ENCODE data around the gene ZNF77. TPM values are rescaled to one million over a fixed set of nuclear protein-coding genes. Genes with fewer than 3 reads are reported as not detected.

ZNF77 gene
- total and polyA plus RNA-seq, 2 donors (not counting 1 experiment from before 2014, with no cell fraction given), result 4.0 to 6.4 TPM

GRCh38 chr19:2982983-2983350 is 38.2 kb upstream of the ZNF77 start:
- Mint-ChIP-seq H3K27ac (no peak overlapping the region), H3K9me3 (ENCODE audit: insufficient read depth) (no peaks in the 10 kb centered on the region), H3K4me1 (peaks cover 13% of the 10 kb centered on the region), H3K27me3 (peaks cover 9% of the 10 kb centered on the region), H3K4me3 (peak overlapping the region; percentile 47)
- Histone ChIP-seq H3K9ac (ENCODE audit: low read length) (no peak overlapping the region), H2AFZ (ENCODE audit: insufficient read depth, low read depth, low read length, poor library complexity, severe bottlenecking) (no peak overlapping the region), H3K4me2 (replicated peaks; ENCODE audit: low read depth, low read length, poor library complexity, severe bottlenecking) (peak overlapping the region; percentile 69), H3K36me3 (replicated peaks in 1 of 2; ENCODE audit: control extremely low read depth in 1 of 2, control insufficient read depth in 1 of 2, extremely low read depth in 1 of 2, insufficient read depth in 2 of 2, low read length in 1 of 2) (no peaks in the 10 kb centered on the region), H3K9me3 (ENCODE audit: control extremely low read depth in 1 of 3, control insufficient read depth in 2 of 3, insufficient read depth in 1 of 3, low read length in 2 of 3) (no peaks in the 10 kb centered on the region), H3K27ac (ENCODE audit: low read length in 2 of 2) (no peak overlapping the region), H4K20me1 (ENCODE audit: control insufficient read depth, insufficient read depth, low read length, poor library complexity, severe bottlenecking) (no peaks in the 10 kb centered on the region), H3K4me3 (ENCODE audit: control extremely low read depth in 1 of 5, extremely low read depth in 1 of 5, insufficient read depth in 1 of 5, low read depth in 2 of 5, low read length in 4 of 5) (no peak overlapping the region), H3K27me3 (replicated peaks in 1 of 4; ENCODE audit: control extremely low read depth in 1 of 4, control insufficient read depth in 3 of 4, insufficient read depth in 4 of 4, low read length in 3 of 4) (peaks cover 0 to 15% (median 2%) of the 10 kb centered on the region in 4 experiments), H3K4me1 (ENCODE audit: control insufficient read depth in 2 of 2, insufficient read depth in 2 of 2, low read length in 2 of 2) (peaks cover 14 to 24% of the 10 kb centered on the region in 2 donors), H3K79me2 (ENCODE audit: control insufficient read depth, insufficient read depth, low read length) (no peaks in the 10 kb centered on the region)
- ChIA-PET POLR2A (no interaction called here), CTCF (no interaction called here)
- intact Hi-C loops (cut with micrococcal nuclease), result no loop called here
- WGBS (ENCODE audit: insufficient coverage), result 16% methylated on average over 9 of the region's 10 CpGs
- ATAC-seq (ENCODE audit: low read depth) (no peak), DNase-seq (no peak)
- TF ChIP-seq EZH2 (IDR thresholded peaks at IDR 0.05; ENCODE audit: borderline replicate concordance, insufficient read depth, low read depth, low read length, poor library complexity, severe bottlenecking), result no peak
- TF ChIP-seq, protein P1, sequence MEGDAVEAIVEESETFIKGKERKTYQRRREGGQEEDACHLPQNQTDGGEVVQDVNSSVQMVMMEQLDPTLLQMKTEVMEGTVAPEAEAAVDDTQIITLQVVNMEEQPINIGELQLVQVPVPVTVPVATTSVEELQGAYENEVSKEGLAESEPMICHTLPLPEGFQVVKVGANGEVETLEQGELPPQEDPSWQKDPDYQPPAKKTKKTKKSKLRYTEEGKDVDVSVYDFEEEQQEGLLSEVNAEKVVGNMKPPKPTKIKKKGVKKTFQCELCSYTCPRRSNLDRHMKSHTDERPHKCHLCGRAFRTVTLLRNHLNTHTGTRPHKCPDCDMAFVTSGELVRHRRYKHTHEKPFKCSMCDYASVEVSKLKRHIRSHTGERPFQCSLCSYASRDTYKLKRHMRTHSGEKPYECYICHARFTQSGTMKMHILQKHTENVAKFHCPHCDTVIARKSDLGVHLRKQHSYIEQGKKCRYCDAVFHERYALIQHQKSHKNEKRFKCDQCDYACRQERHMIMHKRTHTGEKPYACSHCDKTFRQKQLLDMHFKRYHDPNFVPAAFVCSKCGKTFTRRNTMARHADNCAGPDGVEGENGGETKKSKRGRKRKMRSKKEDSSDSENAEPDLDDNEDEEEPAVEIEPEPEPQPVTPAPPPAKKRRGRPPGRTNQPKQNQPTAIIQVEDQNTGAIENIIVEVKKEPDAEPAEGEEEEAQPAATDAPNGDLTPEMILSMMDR (IDR thresholded peaks at IDR 0.05), result no peak

DNA sequence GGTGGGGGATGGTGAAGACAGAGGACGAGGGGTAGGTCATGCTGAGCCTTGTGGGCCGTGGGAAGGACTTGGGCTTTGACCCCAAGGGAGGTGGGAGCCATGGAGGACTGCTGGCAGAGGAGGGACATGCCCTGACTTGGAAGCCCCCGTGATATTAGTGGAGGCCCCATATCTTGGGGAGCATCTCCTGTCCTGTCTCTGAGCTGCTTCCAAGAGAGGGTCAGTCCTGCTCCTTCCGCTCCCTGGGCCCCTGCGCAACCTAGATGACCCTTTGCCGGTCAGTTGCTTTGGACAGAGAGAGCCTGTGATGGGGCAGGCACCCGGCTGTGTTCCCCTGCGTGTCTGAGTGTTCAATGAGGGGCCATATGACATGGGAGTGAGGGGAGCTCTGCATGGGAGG is 37.8 kb upstream of the ZNF77 start:
- WGBS (ENCODE audit: insufficient coverage), result 80% methylated on average over 8 of the region's 8 CpGs
- Histone ChIP-seq H3K27me3 (replicated peaks in 1 of 4; ENCODE audit: control extremely low read depth in 1 of 4, control insufficient read depth in 3 of 4, insufficient read depth in 4 of 4, low read length in 3 of 4) (peaks cover 0 to 13% (median 2%) of the 10 kb centered on the region in 4 experiments), H3K4me3 (ENCODE audit: control extremely low read depth in 1 of 5, extremely low read depth in 1 of 5, insufficient read depth in 1 of 5, low read depth in 2 of 5, low read length in 4 of 5) (no peak overlapping the region), H3K9ac (ENCODE audit: low read length) (no peak overlapping the region), H3K4me1 (ENCODE audit: control insufficient read depth in 2 of 2, insufficient read depth in 2 of 2, low read length in 2 of 2) (peaks cover 14 to 28% of the 10 kb centered on the region in 2 donors), H3K27ac (ENCODE audit: low read length in 2 of 2) (no peak overlapping the region), H3K4me2 (replicated peaks; ENCODE audit: low read depth, low read length, poor library complexity, severe bottlenecking) (no peak overlapping the region), H4K20me1 (ENCODE audit: control insufficient read depth, insufficient read depth, low read length, poor library complexity, severe bottlenecking) (no peaks in the 10 kb centered on the region), H3K9me3 (ENCODE audit: control extremely low read depth in 1 of 3, control insufficient read depth in 2 of 3, insufficient read depth in 1 of 3, low read length in 2 of 3) (peaks cover 0 to 3% (median 0%) of the 10 kb centered on the region in 3 donors), H2AFZ (ENCODE audit: insufficient read depth, low read depth, low read length, poor library complexity, severe bottlenecking) (no peak overlapping the region), H3K36me3 (replicated peaks in 1 of 2; ENCODE audit: control extremely low read depth in 1 of 2, control insufficient read depth in 1 of 2, extremely low read depth in 1 of 2, insufficient read depth in 2 of 2, low read length in 1 of 2) (no peaks in the 10 kb centered on the region), H3K79me2 (ENCODE audit: control insufficient read depth, insufficient read depth, low read length) (no peaks in the 10 kb centered on the region)
- Mint-ChIP-seq H3K27ac (no peak overlapping the region), H3K4me3 (no peak overlapping the region), H3K27me3 (peaks cover 9% of the 10 kb centered on the region), H3K4me1 (peaks cover 15% of the 10 kb centered on the region), H3K9me3 (ENCODE audit: insufficient read depth) (no peaks in the 10 kb centered on the region)
- DNase-seq (no peak), ATAC-seq (ENCODE audit: low read depth) (no peak)
- CTCF ChIA-PET, result no interaction called here
- POLR2A ChIA-PET, result no interaction called here
- intact Hi-C loops (cut with micrococcal nuclease), result no loop called here
- TF ChIP-seq, protein P1 (IDR thresholded peaks at IDR 0.05), result no peak
- TF ChIP-seq EZH2 (IDR thresholded peaks at IDR 0.05; ENCODE audit: borderline replicate concordance, insufficient read depth, low read depth, low read length, poor library complexity, severe bottlenecking), result no peak

Data from B cell (primary cell).